WTC11 (cell line): Measurements from ENCODE around the gene MNAT1. TPM values are rescaled to one million over a fixed set of nuclear protein-coding genes. Genes with fewer than 3 reads are reported as not detected.

Experiments used
- ATAC-seq: fragments of 200-7000 bp; cut with Tn5 transposase; 2 replicates; pipeline ENCODE4 v1.10.0; 2021; ENCODE audit warnings: mild to moderate bottlenecking, moderate library complexity
- CTCF ChIA-PET: fragments of 300-600 bp; sonication (Branson Sonifier 250); formaldehyde crosslinking; loops from one replicate; lab custom pipeline; 2021; ENCODE audit warnings: antibody characterized with exemption; lab: Charles Lee
- POLR2A ChIA-PET: fragments of 350-600 bp; sonication (Branson Sonifier 250); formaldehyde crosslinking; loops from one replicate; lab custom pipeline; 2021; ENCODE audit warnings: antibody characterized with exemption; lab: Charles Lee
- DNase-seq: peaks from one replicate; pipeline ENCODE4 v3.0.0; 2021; ENCODE audit warnings: low spot score
- H3K27ac Mint-ChIP-seq: 2 replicates; pipeline ENCODE4 v1.8.0; 2021; ENCODE audit warnings: mixed read lengths
- H3K27me3 Mint-ChIP-seq: 2 replicates; pipeline ENCODE4 v1.8.0; 2021; ENCODE audit warnings: low read depth, mild to moderate bottlenecking, moderate library complexity, mixed read lengths
- H3K36me3 Mint-ChIP-seq: 2 replicates; pipeline ENCODE4 v1.8.0; 2021; ENCODE audit warnings: mixed read lengths
- H3K4me1 Mint-ChIP-seq: 2 replicates; pipeline ENCODE4 v1.8.0; 2022; ENCODE audit warnings: mixed read lengths
- H3K4me3 Mint-ChIP-seq: 2 replicates; pipeline ENCODE4 v1.8.0; 2021; ENCODE audit warnings: mild to moderate bottlenecking, moderate library complexity, mixed read lengths
- H3K9me3 Mint-ChIP-seq: 2 replicates; pipeline ENCODE4 v1.8.0; 2021; ENCODE audit warnings: mixed read lengths
- AFF4 ChIP-seq: sonication (generic); formaldehyde crosslinking; IDR thresholded peaks from 2 replicates; pipeline ENCODE4 v1.8.1; 2023; ENCODE audit warnings: mild to moderate bottlenecking, missing genetic modification reagents, borderline replicate concordance
- AR ChIP-seq: fragments of 250-450 bp; sonication (Bioruptor Pico); IDR thresholded peaks from 2 replicates; pipeline ENCODE4 v1.9.0; 2021; ENCODE audit warnings: mild to moderate bottlenecking
- ARID4B ChIP-seq: sonication (generic); formaldehyde crosslinking; IDR thresholded peaks from 2 replicates; pipeline ENCODE4 v1.8.0; 2023; ENCODE audit warnings: missing genetic modification reagents, mild to moderate bottlenecking, borderline replicate concordance
- ATF2 ChIP-seq: sonication (generic); formaldehyde crosslinking; IDR thresholded peaks from 2 replicates; pipeline ENCODE4 v1.8.1; 2022; ENCODE audit warnings: low read depth, missing genetic modification reagents, borderline replicate concordance
- CREB1 ChIP-seq: sonication (generic); formaldehyde crosslinking; IDR thresholded peaks from 2 replicates; pipeline ENCODE4 v1.8.0; 2023; ENCODE audit warnings: mild to moderate bottlenecking, missing genetic modification reagents
- CREM ChIP-seq: sonication (generic); formaldehyde crosslinking; IDR thresholded peaks from 2 replicates; pipeline ENCODE4 v1.8.1; 2022; ENCODE audit warnings: mild to moderate bottlenecking, missing genetic modification reagents, moderate library complexity
- E2F1 ChIP-seq: sonication (generic); formaldehyde crosslinking; IDR thresholded peaks from 2 replicates; pipeline ENCODE4 v1.8.0; 2022; ENCODE audit warnings: mild to moderate bottlenecking, missing genetic modification reagents
- ETV6 ChIP-seq: sonication (generic); formaldehyde crosslinking; IDR thresholded peaks from 2 replicates; pipeline ENCODE4 v1.8.1; 2022; ENCODE audit warnings: mild to moderate bottlenecking, missing genetic modification reagents
- IRF1 ChIP-seq: sonication (generic); formaldehyde crosslinking; IDR thresholded peaks from 2 replicates; pipeline ENCODE4 v1.8.0; 2023; ENCODE audit warnings: missing genetic modification reagents
- MYBL2 ChIP-seq: sonication (generic); formaldehyde crosslinking; IDR thresholded peaks from 2 replicates; pipeline ENCODE4 v1.8.1; 2023; ENCODE audit warnings: mild to moderate bottlenecking, moderate library complexity, missing genetic modification reagents
- NFE2L1 ChIP-seq: sonication (generic); formaldehyde crosslinking; IDR thresholded peaks from 2 replicates; pipeline ENCODE4 v1.8.1; 2023; ENCODE audit warnings: missing genetic modification reagents
- PREB ChIP-seq: sonication (generic); formaldehyde crosslinking; IDR thresholded peaks from 2 replicates; pipeline ENCODE4 v1.8.1; 2022; ENCODE audit warnings: mild to moderate bottlenecking, missing genetic modification reagents, moderate library complexity, borderline replicate concordance
- SP1 ChIP-seq: sonication (generic); formaldehyde crosslinking; conservative IDR thresholded peaks from 2 replicates; pipeline ENCODE4 v1.8.1; 2022; ENCODE audit warnings: missing genetic modification reagents
- TEAD1 ChIP-seq: sonication (generic); formaldehyde crosslinking; IDR thresholded peaks from 2 replicates; pipeline ENCODE4 v1.8.0; 2022; ENCODE audit warnings: mild to moderate bottlenecking, missing genetic modification reagents
- ZNF317 ChIP-seq: sonication (generic); formaldehyde crosslinking; IDR thresholded peaks from 2 replicates; pipeline ENCODE4 v1.8.1; 2023; ENCODE audit warnings: low read depth, mild to moderate bottlenecking, moderate library complexity, missing genetic modification reagents, borderline replicate concordance
- ZNF396 ChIP-seq: fragments of 250-450 bp; sonication (Bioruptor Pico); IDR thresholded peaks from 2 replicates; pipeline ENCODE4 v1.8.0; 2021; ENCODE audit warnings: mild to moderate bottlenecking, moderate library complexity, borderline replicate concordance
- total RNA-seq: library from RNA; stranded (reverse); gene quantifications from 3 replicates; pipeline ENCODE4 v1.2.3, GENCODE V29; 2021

The MNAT1 gene
- total RNA-seq, 1 experiment from 2014 or later, result 59.0 TPM

GRCh38 chr14:60796434-60796833 is 61.9 kb downstream of the MNAT1 start (continued):
- no peak for TF ChIP-seq ATF2 (CRISPR knock-in tag)

- POLR2A ChIA-PET, result no interaction called here
- H3K27ac Mint-ChIP-seq, result no peak overlapping the region
- peaks cover under 1% of the 10 kb centered on the region for H3K4me1 Mint-ChIP-seq
- CTCF ChIA-PET, result no interaction called here
- H3K36me3 Mint-ChIP-seq, result peaks cover 7% of the 10 kb centered on the region; the same call in 1 of the 2 replicates
- no peaks in the 10 kb centered on the region for H3K9me3 Mint-ChIP-seq
- TF ChIP-seq AR (CRISPR knock-in tag), result no peak
- no peak for TF ChIP-seq CREB1 (CRISPR knock-in tag)
- no peak for TF ChIP-seq ZNF317
- no peak for TF ChIP-seq TEAD1 (CRISPR knock-in tag)
- TF ChIP-seq ETV6 (CRISPR knock-in tag), result no peak
- TF ChIP-seq IRF1 (CRISPR knock-in tag), result no peak
- no peak for TF ChIP-seq NFE2L1 (CRISPR knock-in tag)
- no peak for TF ChIP-seq ARID4B
- TF ChIP-seq MYBL2, result no peak
- TF ChIP-seq ATF2 (CRISPR knock-in tag), result no peak
- H3K4me3 Mint-ChIP-seq, result no peak overlapping the region
- no peaks in the 10 kb centered on the region for H3K27me3 Mint-ChIP-seq
- DNase-seq (no peak), ATAC-seq (no peak)
These were observed 65.8 kb downstream of the MNAT1 start for GRCh38 chr14:60800409-60800808.

GRCh38 chr14:60803871-60804270 is 69.3 kb downstream of the MNAT1 start:
- Mint-ChIP-seq H3K36me3 (peaks cover 3% of the 10 kb centered on the region; the same call in 1 of the 2 replicates), H3K4me1 (peaks cover 9% of the 10 kb centered on the region), H3K9me3 (no peaks in the 10 kb centered on the region), H3K27ac (no peak overlapping the region), H3K27me3 (no peaks in the 10 kb centered on the region), H3K4me3 (no peak overlapping the region)
- ATAC-seq (no peak), DNase-seq (no peak)
- CTCF ChIA-PET, result no interaction called here
- POLR2A ChIA-PET, result no interaction called here
- no peak for TF ChIP-seq PREB (CRISPR knock-in tag)
- no peak for TF ChIP-seq E2F1 (CRISPR knock-in tag)
- TF ChIP-seq ZNF396 (CRISPR knock-in tag), result no peak
- no peak for TF ChIP-seq AFF4 (CRISPR knock-in tag)
- TF ChIP-seq CREM (CRISPR knock-in tag), result no peak
- no peak for TF ChIP-seq SP1
